ENCODE measurements around the gene XIRP2.

The XIRP2 gene

GRCh38 chr2:167136879-167137596, 248.8 kb downstream of the XIRP2 start:
- DNase-seq, result no peak

- no peak for DNase-seq
Observed at GRCh38 chr2:167140330-167140729, 252.1 kb downstream of the XIRP2 start.

GRCh38 chr2:167140767-167141166, 252.5 kb downstream of the XIRP2 start:
- DNase-seq, result no peak

- no peak for DNase-seq
Observed at GRCh38 chr2:167142554-167142953, 254.3 kb downstream of the XIRP2 start.

- DNase-seq, result no peak
Observed at GRCh38 chr2:167144179-167144898, 256.1 kb downstream of the XIRP2 start.

GRCh38 chr2:167147271-167147941, 259.1 kb downstream of the XIRP2 start:
- DNase-seq, result no peak

- no peak for DNase-seq
Observed at GRCh38 chr2:167151894-167152293, 263.6 kb downstream of the XIRP2 start.

- no peak for DNase-seq
Observed at GRCh38 chr2:167157523-167157922, 269.2 kb downstream of the XIRP2 start.

- no peak for DNase-seq
Observed at GRCh38 chr2:167177196-167177595, 288.9 kb downstream of the XIRP2 start.

- no peak for DNase-seq
Observed at GRCh38 chr2:167181134-167181533, 292.9 kb downstream of the XIRP2 start.

- no peak for DNase-seq
Observed at GRCh38 chr2:167181688-167182087, 293.4 kb downstream of the XIRP2 start.

GRCh38 chr2:167182403-167182802, 294.1 kb downstream of the XIRP2 start:
- no peak for DNase-seq

GRCh38 chr2:167183931-167184330, 295.7 kb downstream of the XIRP2 start:
- DNase-seq, result no peak

- no peak for DNase-seq
Observed at GRCh38 chr2:167186465-167186864, 298.2 kb downstream of the XIRP2 start.

GRCh38 chr2:167187049-167187727, 298.9 kb downstream of the XIRP2 start:
- DNase-seq, result no peak

GRCh38 chr2:167187978-167188967, 300.0 kb downstream of the XIRP2 start:
- no peak for DNase-seq

- no peak for DNase-seq
Observed at GRCh38 chr2:167190053-167190452, 301.8 kb downstream of the XIRP2 start.

- DNase-seq, result no peak
Observed at GRCh38 chr2:167191588-167191987, 303.3 kb downstream of the XIRP2 start.

- DNase-seq, result no peak
Observed at GRCh38 chr2:167192833-167193232, 304.6 kb downstream of the XIRP2 start.

- DNase-seq, result no peak
Observed at GRCh38 chr2:167196461-167197252, 308.4 kb downstream of the XIRP2 start.

- DNase-seq, result no peak
Observed at GRCh38 chr2:167198009-167198408, 309.7 kb downstream of the XIRP2 start.
